Measurements from ENCODE around the gene CD86.

- TF ChIP-seq CTCF (IDR thresholded peaks at IDR 0.05) (no peak), EP300 (IDR thresholded peaks at IDR 0.05) (no peak), POLR2A (IDR thresholded peaks at IDR 0.05; ENCODE audit: low read depth) (no peak)
These were observed 50.5 kb downstream of the CD86 start for GRCh38 chr3:122105626-122106025.

All from esophagus muscularis mucosa (tissue), 4 donors.